Stimulated activated naive B cell treated with anti-CD40 and anti-IgM and Interleukin-4, amounts not matched to agents 10 μg/mL and 1 μg/mL and 100 μg/mL, for 72 hours (primary cell): ENCODE data around the gene RAD51B.

Experiments
- ATAC-seq, 2 donors: fragments of 150-1000 bp; cut with Tn5 transposase; replicated peaks; 2 replicates each; pipeline ENCODE4 v1.10.0; 2021; ENCODE audit warnings: moderate library complexity in 1 of 2
- DNase-seq: peaks from one replicate; pipeline ENCODE4 v3.0.0; 2021
- H3K27ac Mint-ChIP-seq: one replicate; pipeline ENCODE4 v1.8.0; 2022; ENCODE audit warnings: mild to moderate bottlenecking, mixed read lengths
- H3K27me3 Mint-ChIP-seq, 2 donors: one replicate each; pipeline ENCODE4 v1.8.0; 2022; ENCODE audit warnings: mixed read lengths in 2 of 2
- H3K36me3 Mint-ChIP-seq, 2 donors: one replicate each; pipeline ENCODE4 v1.8.0; 2022; ENCODE audit warnings: mixed read lengths in 2 of 2, mild to moderate bottlenecking in 1 of 2
- H3K4me1 Mint-ChIP-seq, 2 donors: one replicate each; pipeline ENCODE4 v1.8.0; 2022; ENCODE audit warnings: mixed read lengths in 2 of 2, mild to moderate bottlenecking in 1 of 2
- H3K4me3 Mint-ChIP-seq, 2 donors: one replicate each; pipeline ENCODE4 v1.8.0; 2022; ENCODE audit warnings: mild to moderate bottlenecking in 2 of 2, mixed read lengths in 2 of 2, moderate library complexity in 1 of 2
- H3K9me3 Mint-ChIP-seq, 2 donors: one replicate each; pipeline ENCODE4 v1.8.0; 2022; ENCODE audit warnings: mixed read lengths in 2 of 2, mild to moderate bottlenecking in 1 of 2

Gene RAD51B

DNA sequence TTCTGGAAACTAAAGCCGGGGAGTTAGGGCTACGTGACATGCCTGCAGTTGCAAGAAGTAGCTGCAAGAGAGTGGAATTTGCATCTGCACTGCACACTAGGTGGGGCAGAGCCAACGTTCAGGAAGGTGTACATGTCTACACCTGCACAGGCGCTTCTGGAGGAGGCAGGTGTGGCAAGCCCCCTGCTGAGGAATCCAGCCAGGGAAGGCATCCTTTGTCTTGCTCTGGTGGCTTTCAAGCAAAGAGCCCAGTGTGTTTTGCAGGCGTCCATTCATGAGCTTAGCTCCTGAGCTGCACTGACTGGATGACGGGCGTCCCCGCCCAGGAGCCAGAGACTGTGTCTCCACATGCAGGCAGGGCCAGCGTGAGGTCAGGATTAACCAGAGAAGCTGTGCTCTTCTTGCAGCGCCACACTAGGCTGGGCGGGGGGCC, 856.9 kb downstream of the RAD51B start:
- ATAC-seq (no peak), DNase-seq (no peak)
- Mint-ChIP-seq H3K36me3 (peaks cover 5 to 18% of the 10 kb centered on the region in 2 donors), H3K4me3 (no peak overlapping the region), H3K9me3 (no peaks in the 10 kb centered on the region), H3K4me1 (peaks cover 47 to 78% of the 10 kb centered on the region in 2 donors), H3K27me3 (no peaks in the 10 kb centered on the region), H3K27ac (no peak overlapping the region)

- Mint-ChIP-seq H3K4me1 (peaks cover 46 to 78% of the 10 kb centered on the region in 2 donors), H3K27ac (peak overlapping the region; percentile 15), H3K36me3 (peaks cover 5 to 18% of the 10 kb centered on the region in 2 donors), H3K9me3 (no peaks in the 10 kb centered on the region), H3K4me3 (no peak overlapping the region), H3K27me3 (no peaks in the 10 kb centered on the region)
- ATAC-seq (no peak), DNase-seq (no peak)
Observed at GRCh38 chr14:68677476-68677875, 857.9 kb downstream of the RAD51B start.

DNA sequence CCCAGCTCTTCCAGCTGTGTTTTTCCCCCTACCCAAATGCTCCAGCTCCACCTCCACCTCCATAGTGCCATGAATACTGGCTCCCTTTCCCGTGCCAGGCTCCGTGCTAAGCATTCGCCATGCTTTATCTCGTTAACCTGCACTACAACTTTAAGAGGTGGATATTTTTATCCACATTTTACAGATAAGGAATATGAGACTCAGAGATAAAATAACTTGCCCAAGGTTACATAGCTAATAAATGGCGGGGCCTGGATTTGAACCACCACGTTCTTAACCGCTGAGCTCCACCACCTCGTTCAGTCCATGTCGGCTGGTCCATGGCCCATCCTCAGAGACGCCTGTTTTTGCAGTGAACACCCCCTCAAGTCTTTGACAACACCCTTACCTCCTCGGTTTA, 858.3 kb downstream of the RAD51B start:
- Mint-ChIP-seq H3K36me3 (peaks cover 5 to 18% of the 10 kb centered on the region in 2 donors), H3K4me3 (no peak overlapping the region), H3K27ac (peak overlapping the region; percentile 15), H3K4me1 (peaks cover 43 to 78% of the 10 kb centered on the region in 2 donors), H3K9me3 (no peaks in the 10 kb centered on the region), H3K27me3 (no peaks in the 10 kb centered on the region)
- no peak for DNase-seq
- ATAC-seq, result no peak

GRCh38 chr14:68678471-68678870, 858.9 kb downstream of the RAD51B start:
- ATAC-seq, result no peak
- Mint-ChIP-seq H3K9me3 (no peaks in the 10 kb centered on the region), H3K27me3 (no peaks in the 10 kb centered on the region), H3K27ac (no peak overlapping the region), H3K4me3 (no peak overlapping the region), H3K4me1 (peaks cover 47 to 79% of the 10 kb centered on the region in 2 donors), H3K36me3 (peaks cover 5 to 18% of the 10 kb centered on the region in 2 donors)
- no peak for DNase-seq

DNA sequence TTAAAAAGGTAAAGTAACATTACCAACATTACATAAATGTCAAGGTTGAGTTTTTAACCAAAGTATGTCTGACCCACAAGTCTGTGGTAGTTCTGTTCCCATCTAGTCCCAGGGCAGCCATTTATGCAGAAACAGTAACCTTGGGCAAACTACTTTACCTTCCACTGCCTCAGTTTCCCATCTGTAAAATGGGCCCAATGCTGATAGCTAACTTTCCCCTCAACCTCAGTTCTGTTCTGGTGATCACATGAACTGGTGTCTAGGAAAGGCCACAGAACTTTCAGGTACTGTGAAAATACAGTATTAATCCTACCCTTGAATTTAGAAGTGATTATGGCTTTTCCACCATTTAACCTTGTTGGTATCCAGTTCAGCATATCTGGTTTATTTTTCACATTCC, 859.7 kb downstream of the RAD51B start:
- DNase-seq, result no peak
- no peak overlapping the region for H3K27ac Mint-ChIP-seq
- H3K27me3 Mint-ChIP-seq, result no peaks in the 10 kb centered on the region
- H3K4me1 Mint-ChIP-seq, result peaks cover 55 to 88% of the 10 kb centered on the region in 2 donors
- H3K36me3 Mint-ChIP-seq, result peaks cover 5 to 18% of the 10 kb centered on the region in 2 donors
- no peak for ATAC-seq
- H3K4me3 Mint-ChIP-seq, result no peak overlapping the region
- H3K9me3 Mint-ChIP-seq, result no peaks in the 10 kb centered on the region

- Mint-ChIP-seq H3K4me3 (no peak overlapping the region), H3K9me3 (no peaks in the 10 kb centered on the region), H3K36me3 (peaks cover 5 to 18% of the 10 kb centered on the region in 2 donors), H3K27me3 (no peaks in the 10 kb centered on the region), H3K4me1 (peaks cover 58 to 89% of the 10 kb centered on the region in 2 donors), H3K27ac (no peak overlapping the region)
- no peak for ATAC-seq
- DNase-seq, result no peak
Observed at GRCh38 chr14:68679746-68680467, 860.3 kb downstream of the RAD51B start.

GRCh38 chr14:68680541-68681051, 861.0 kb downstream of the RAD51B start:
- Mint-ChIP-seq H3K27me3 (no peaks in the 10 kb centered on the region), H3K9me3 (no peaks in the 10 kb centered on the region), H3K27ac (peak overlapping the region; percentile 27), H3K4me3 (no peak overlapping the region), H3K4me1 (peaks cover 59 to 89% of the 10 kb centered on the region in 2 donors), H3K36me3 (peaks cover 5 to 18% of the 10 kb centered on the region in 2 donors)
- no peak for ATAC-seq
- DNase-seq, result no peak

DNA sequence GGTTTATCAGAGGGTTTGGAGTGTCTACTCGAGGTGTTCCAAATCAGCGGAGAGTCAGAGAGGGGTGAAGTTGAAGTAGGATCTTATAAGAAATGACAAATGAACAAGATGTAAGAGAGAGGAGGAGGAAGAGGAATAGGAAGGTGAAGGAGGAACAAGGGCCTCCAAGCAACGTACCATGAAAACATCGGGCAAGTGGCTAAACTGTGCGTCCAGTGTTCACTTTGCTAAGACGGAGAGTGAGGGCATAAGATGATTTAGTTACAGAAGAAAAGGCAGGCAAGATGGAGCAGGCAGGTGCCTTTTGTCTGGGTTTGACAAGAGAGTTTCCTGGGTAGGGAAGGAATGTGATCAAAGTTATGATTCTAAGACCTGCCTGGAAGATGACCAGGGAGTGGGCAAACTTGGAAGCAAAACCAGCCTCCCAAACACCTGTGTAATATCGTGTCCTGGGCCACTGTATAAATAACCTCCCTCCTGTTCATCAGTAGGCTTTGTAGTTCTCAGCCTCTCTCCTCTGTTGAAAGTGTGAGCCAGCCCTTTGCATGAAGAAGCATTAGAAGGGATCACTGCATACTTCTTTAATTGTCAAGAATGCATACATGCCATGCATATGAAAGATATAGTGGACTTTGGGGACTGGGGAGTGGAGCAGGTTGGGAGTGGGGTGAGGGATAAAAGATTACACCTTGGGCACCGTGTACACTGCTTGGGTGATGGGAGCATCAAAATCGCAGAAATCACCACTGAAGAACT, 861.9 kb downstream of the RAD51B start:
- H3K4me3 Mint-ChIP-seq, result peak overlapping the region; percentile 22 to 31
- H3K4me1 Mint-ChIP-seq, result peaks cover 63 to 89% of the 10 kb centered on the region in 2 donors

DNA sequence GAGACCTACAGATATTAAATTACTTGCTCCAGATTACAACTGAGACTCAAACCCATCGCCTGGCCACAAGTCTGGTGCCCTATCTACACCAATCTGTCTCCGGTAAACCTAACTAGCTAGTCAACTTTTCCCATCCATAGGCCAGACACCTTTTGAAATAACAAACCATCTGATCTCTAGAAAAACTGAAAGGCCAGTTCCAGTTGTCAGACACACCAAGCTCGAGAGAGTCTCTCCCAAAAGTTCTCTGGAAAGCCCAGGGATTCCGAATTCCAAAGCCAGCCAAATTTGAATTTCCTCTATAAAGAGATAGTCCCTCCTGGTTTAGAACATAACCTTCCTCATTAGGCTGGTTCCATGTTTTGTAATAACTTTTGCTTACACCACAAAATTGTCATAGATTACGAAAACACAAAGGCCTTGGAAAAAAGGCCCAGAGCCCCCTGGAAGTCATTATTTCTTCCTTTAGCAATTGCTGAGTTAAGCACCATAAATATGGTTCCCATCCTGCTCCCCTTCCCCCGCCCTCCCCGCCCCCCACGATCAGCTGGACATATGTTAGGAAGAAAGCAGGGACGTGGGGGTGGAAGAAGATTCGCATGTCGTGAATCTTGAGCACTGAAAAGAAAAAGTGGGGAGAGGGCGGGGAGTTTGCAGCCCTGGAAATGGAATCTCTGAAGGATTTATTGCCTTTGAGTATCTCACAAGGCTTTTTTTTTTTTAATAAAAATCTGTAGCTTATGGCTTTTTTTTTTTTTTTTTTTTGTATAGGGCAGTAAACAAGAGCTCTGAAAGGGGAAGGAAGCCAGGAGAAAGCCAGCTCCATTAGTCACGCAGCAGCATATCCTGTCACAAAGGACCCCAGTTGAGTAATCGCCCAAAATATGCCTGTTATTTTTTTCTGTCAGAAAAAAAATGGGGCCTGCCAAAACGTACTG, 862.9 kb downstream of the RAD51B start:
- H3K27ac Mint-ChIP-seq, result peak overlapping the region; percentile 97
- ATAC-seq (peak; percentile 44 to 48), DNase-seq (peak; percentile 46)
- no peaks in the 10 kb centered on the region for H3K9me3 Mint-ChIP-seq
- H3K4me3 Mint-ChIP-seq, result peak overlapping the region; percentile 71 to 75
- H3K27me3 Mint-ChIP-seq, result no peaks in the 10 kb centered on the region
- peaks cover 68 to 95% of the 10 kb centered on the region in 2 donors for H3K4me1 Mint-ChIP-seq
- H3K36me3 Mint-ChIP-seq, result peaks cover 5 to 15% of the 10 kb centered on the region in 2 donors

More for the DNA sequence above, 861.9 kb downstream of the RAD51B start:
- H3K9me3 Mint-ChIP-seq, result no peaks in the 10 kb centered on the region
- no peaks in the 10 kb centered on the region for H3K27me3 Mint-ChIP-seq
- no peak for ATAC-seq
- peak overlapping the region; percentile 97 for H3K27ac Mint-ChIP-seq
- peaks cover 5 to 18% of the 10 kb centered on the region in 2 donors for H3K36me3 Mint-ChIP-seq
- DNase-seq, result no peak

- no peak for ATAC-seq
- no peak for DNase-seq
- H3K4me1 Mint-ChIP-seq, result peaks cover 67 to 92% of the 10 kb centered on the region in 2 donors
Observed at GRCh38 chr14:68683326-68683725, 863.7 kb downstream of the RAD51B start.

GRCh38 chr14:68684466-68685418, 865.2 kb downstream of the RAD51B start:
- Mint-ChIP-seq H3K36me3 (peaks cover under 1% of the 10 kb centered on the region in 2 donors), H3K27ac (peak overlapping the region; percentile 97), H3K4me3 (peak overlapping the region; percentile 36 to 53), H3K4me1 (peaks cover 67 to 93% of the 10 kb centered on the region in 2 donors), H3K9me3 (no peaks in the 10 kb centered on the region), H3K27me3 (no peaks in the 10 kb centered on the region)
- DNase-seq (no peak), ATAC-seq (no peak)

More at GRCh38 chr14:68683326-68683725, 863.7 kb downstream of the RAD51B start:
- Mint-ChIP-seq H3K27me3 (no peaks in the 10 kb centered on the region), H3K27ac (peak overlapping the region; percentile 97), H3K36me3 (peaks cover 2 to 8% of the 10 kb centered on the region in 2 donors), H3K9me3 (no peaks in the 10 kb centered on the region), H3K4me3 (peak overlapping the region; percentile 71 to 75)

DNA sequence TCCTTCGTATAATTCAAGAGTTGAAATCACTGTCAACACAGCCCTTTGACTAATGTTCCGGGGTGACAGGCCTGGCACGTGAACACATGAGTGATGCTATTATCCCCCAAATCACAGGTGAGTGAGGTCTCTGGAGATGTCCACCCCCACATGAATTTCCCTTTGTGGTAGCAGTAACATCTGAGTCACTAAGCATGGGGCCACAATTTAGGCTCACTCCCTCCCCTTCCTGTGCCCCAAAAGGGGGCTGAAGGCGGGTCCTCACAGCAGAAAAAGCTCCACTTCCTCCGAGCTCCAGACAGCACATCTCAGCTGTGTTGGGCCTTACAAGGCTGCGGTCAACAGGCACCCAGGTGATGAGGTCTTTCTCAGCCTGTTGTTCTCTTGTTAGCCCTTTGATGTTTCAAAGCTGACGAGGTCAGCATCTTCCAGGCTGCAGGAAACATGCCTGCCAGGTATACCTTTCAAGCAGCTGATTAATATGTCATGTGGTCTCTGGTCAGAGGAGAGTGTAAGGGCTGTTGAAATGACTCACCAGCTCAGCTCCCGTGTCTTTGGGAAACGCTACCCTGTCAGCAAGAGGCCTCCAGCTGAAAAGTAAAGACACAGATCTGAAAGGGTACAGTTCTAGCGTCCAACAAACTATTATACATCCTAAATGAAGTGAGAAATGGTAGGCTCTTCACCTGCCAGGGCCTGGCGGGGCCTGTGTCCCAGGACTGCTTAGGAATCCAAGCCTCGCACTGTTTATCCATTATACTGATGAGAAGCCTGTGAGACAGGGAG, 866.0 kb downstream of the RAD51B start:
- Mint-ChIP-seq H3K9me3 (no peaks in the 10 kb centered on the region), H3K27me3 (no peaks in the 10 kb centered on the region), H3K27ac (peak overlapping the region; percentile 97), H3K4me1 (peaks cover 69 to 95% of the 10 kb centered on the region in 2 donors), H3K4me3 (peak overlapping the region; percentile 36 to 53), H3K36me3 (no peaks in the 10 kb centered on the region)
- ATAC-seq (peak; percentile 90 to 91), DNase-seq (peak; percentile 88)
